Ecto neural progenitor cell (in vitro differentiated cells): ENCODE data around the gene PSTPIP1.

ENCODE experiments used
- DNase-seq: peaks from one replicate; pipeline ENCODE4 v3.0.0-alpha.2; 2018; ENCODE audit warnings: low spot score

The PSTPIP1 gene

DNA sequence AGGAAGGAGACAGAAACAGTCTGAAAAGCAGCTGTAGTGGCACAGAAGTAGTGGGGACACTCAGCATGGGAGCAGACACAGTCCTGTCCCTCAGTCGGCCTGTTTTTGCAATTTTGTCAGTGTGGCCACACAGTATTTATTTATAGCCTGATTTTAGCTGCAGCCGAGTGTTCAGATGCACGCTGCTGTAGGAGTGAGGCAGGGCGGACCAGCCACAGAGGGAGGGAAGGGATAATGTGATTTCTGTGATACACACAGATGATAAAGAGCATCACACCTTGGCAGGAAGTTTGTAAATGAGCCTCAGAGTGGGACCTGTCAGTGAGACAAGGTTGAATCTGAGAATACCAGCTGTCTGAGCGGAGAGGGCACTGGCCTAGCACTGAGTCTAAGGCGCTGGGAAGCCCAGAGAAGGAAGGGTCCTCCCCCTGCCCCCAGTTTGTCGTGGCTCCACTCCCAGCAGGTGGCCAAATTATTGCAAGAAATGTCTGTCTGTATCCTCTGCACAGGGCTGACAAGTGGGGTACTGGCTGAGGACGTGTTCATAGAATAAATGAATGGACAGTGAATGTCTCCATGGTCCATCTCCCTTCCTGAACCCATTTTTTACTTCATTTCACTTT is 3.8 kb downstream of the PSTPIP1 start:
- DNase-seq: no peak

DNA sequence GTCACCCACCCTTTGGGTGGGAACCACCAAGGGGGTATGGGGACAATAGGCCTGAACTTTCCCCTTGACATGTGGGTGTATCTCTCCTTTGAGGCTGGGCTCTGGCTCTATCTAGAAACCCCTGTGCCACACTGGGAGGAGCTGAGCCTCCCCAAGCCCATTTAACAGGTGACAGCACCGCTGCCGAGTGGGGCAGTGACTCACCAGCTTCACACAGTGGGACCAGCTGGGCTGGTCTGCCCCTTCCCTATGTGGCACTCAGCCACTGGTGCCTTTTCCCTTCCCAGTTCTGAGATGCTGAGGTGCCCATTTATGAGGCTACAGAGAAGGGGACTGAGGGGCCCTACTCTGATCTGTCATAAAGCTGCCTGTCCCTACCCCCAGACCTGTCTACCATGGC is 5.1 kb downstream of the PSTPIP1 start:
- DNase-seq: no peak

DNA sequence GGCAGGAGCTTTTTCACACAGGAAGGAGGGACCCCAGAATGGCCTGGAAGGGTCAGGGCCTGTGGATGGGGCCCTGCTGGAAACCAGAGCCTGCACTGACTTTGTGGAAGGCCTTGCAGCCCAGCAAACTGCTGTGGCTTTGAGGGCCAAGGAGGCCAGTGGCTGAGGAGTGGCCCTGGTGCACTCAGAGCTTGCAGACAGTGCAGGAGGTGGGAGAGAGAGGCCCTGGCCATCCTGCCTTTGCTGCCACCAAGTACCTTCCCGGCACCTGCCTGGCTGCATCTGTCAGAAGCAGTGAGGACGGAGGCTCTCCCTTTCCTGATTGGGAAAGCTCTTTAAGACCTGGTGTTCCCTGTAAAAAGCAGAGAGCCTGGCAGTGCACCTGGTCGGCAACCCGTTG is 6.4 kb downstream of the PSTPIP1 start:
- no peak for DNase-seq

DNA sequence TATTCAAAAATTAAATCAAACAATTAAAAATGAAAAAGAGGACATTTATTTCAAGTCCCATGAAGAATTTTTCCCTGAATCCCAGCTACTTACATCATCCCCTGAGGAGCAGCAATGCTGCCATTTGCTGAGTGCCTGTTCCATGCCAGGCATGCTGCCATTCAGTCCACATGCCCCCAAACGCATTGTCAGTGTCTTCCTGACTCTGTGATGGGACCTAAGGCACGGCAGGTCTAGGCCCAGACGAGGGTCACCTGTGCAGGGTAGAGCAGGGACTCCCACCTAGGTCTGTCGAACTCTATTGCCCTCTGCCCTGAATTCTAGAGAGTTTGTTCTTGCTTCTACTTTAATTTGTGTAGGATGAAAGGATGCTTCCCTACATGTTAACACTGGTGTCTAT is 7.0 kb downstream of the PSTPIP1 start:
- DNase-seq: no peak

GRCh38 chr15:77002436-77002835 is 7.5 kb downstream of the PSTPIP1 start:
- no peak for DNase-seq

DNA sequence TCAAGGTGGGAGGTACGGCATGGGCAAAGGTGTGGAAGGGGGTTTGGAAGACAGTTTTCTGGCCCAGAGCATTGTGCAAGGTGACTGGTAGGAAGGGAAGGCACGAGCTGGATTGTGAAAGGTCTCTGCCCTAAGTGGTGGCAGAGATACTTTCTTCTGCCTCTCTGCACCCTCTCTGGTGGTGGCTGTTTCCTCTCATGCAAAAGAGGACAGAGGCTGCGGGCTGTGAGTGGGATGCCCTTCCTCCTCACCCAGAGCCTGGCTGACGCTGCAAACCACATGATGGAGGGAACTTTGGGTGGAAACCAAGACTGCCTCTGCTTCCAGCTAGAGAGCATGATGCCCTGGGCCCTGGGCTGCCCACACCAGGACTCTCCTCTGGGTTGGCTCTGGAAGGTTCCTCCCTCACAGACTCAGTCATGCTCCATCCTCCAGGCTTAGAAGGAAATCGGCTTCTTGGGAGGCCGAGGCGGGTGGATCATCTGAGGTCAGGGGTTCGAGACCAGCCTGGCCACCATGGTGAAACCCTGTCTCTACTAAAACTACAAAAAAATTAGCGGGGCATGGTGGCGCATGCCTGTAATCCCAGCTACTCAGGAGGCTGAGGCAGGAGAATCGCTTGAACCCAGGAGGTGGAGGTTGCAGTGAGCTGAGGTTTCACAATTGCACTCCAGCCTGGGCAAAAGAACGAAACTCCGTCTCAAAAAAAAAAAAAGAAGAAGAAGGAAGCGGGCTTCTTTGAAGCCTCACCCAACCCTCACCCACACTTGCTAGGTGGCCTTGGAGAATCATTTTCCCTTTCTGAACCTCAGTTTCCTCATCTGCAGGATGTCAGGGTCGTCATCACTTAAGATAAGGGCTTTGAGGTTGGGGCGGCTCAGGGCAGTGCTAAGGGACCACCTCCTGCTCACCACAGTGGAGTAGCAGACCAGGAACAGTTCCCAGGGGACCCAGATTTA is 8.3 kb downstream of the PSTPIP1 start:
- DNase-seq: no peak

GRCh38 chr15:77004189-77004588 is 9.3 kb downstream of the PSTPIP1 start:
- DNase-seq: no peak

DNA sequence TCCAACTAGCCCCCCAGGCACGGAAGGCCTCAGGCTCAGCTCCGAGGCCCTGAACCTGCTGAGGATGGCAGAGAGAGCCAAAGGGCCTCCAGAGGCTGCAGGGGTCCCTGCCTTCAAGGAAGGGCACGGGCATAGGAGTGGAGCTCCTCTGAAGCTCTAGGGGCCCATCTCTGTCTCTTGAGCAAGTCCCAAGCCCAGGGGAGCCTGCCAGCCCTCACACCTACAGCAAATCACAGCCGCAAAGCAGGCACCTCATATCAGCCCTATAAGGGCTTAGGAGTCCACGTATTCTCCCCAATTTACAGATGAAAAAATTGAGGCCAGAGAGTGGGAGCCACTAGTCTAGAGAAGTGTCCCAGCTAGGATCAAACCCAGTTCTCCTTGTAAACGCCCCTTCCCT is 14.2 kb downstream of the PSTPIP1 start:
- no peak for DNase-seq

DNA sequence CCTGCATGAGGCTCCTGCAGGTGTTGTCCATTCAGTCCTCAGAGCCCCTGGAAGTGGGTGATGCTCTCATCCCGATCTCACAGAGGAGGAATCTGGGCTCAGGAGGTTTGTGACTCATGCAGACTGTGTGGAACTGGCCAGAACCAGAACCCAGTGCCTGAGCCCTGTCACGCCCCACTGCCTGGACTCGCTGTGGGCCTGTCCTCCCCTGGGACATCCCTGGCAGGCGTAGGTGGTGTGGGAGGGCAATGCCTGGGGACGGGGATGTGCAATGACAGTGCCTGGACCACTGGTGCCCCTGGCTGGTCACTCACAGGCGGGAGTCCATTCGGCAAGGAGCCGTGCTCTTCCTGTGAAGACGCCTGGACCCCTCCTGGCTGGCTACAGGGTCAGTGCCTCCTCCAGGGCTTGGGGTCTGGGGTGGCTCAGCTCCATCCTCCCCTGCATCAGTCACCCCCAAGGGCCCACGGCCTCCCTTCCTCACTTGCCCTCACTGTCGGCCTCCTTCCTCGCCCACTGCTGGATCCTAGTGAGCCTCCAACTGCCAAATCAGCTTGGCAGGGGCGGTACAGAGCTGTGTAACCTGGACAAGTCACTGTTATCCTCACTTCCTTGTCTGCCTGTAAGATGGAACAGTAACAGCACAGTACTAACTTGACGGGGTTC is 14.9 kb downstream of the PSTPIP1 start:
- DNase-seq: no peak

DNA sequence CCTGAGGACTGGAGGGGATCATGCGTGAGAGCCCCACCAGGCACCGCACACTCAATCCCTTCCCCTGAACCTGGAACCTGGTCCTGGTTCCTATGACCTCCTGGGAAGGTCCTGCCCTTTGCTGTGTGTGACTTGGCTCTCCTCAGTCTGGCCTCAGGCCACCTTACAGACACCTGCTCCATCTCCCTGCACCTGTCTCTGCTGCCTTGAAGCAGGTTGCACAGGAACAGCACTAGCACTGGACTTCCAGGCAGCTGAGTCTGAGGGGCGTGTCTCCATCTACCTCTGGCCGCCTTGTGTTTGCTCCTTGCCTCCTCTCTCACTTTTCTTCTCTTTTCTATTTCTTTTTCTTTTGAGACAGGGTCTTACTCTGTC is 15.4 kb downstream of the PSTPIP1 start:
- DNase-seq: no peak

DNA sequence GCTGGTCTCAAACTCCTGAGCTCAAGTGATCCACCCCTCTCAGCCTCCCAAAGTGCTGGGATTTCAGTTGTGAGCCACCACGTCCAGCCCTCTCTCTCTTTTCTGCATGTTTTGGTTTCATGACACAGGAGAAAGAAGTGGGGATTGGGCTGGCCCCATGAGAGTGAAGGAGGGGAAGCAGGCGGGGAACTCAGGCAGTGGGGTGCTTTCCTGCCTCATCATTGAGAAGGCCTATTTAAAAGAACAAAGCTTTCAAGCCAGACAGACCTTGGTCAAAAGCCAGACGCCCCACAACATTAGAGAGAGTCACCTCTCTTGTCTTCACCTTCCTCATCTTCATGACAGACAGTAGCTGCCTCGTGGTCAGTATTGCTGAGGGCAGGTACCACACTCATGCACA is 15.9 kb downstream of the PSTPIP1 start:
- DNase-seq: no peak

- no peak for DNase-seq
Measured at GRCh38 chr15:77012117-77012712, 17.3 kb downstream of the PSTPIP1 start.

DNA sequence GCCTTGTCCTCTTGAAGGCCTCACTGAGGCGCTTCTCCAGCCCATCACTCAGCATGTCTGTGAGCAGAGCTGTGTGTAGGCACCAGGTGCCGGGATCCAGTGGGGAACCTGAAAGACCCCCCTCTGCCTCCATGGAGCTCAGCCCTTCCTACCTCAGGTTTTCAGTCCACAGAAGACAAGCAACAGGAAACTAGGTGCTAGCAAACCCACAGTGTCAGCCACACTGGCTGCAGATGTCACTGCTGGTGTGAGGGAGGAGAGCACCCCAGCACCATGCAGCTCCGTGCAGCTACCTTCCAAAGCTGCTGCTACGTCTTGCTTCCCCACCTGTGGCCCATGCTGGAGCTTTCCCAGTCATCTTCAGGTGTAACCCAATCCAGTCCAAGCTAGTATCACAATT is 17.9 kb downstream of the PSTPIP1 start:
- DNase-seq: no peak

DNA sequence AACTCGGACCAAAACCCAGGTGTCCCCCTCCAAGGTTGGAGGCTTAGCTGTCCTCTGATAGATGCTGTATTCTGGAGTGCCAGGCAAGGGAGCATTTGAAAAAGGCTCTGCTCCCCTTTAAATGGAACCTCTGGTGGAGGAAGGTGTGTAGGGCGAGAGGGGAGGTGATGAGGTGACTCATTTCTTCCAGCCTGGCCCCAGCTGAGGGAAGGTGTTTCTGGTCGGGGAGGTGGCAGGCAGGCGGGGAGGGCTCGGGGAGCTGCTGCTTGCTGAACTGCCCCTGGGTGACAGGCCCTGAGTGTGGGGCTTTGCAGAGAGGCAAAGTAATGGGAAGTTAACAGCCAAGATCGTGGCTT is 18.8 kb downstream of the PSTPIP1 start:
- DNase-seq: no peak

- no peak for DNase-seq
Measured at GRCh38 chr15:77014132-77015081, 19.5 kb downstream of the PSTPIP1 start.

GRCh38 chr15:77015646-77016320 is 20.9 kb downstream of the PSTPIP1 start:
- DNase-seq: no peak

DNA sequence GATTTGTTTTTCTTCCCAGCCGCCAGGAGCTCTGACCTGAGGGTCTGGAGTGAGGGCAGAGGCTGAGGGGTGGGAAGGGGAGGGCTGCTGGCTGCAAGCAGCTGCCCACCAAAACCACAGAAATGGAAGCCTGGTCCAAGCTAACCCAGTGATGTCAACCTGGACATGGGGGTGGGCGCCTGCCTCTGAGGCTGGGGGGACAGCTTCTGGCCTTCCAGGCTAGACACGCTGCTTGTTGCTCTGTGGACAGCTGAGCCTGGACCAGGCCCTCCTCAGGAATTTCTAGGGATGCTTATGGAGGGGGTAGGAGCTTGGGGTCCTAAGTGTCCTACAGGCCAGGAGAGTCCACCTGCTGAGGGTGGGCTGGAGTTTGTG is 21.4 kb downstream of the PSTPIP1 start:
- DNase-seq: no peak

DNA sequence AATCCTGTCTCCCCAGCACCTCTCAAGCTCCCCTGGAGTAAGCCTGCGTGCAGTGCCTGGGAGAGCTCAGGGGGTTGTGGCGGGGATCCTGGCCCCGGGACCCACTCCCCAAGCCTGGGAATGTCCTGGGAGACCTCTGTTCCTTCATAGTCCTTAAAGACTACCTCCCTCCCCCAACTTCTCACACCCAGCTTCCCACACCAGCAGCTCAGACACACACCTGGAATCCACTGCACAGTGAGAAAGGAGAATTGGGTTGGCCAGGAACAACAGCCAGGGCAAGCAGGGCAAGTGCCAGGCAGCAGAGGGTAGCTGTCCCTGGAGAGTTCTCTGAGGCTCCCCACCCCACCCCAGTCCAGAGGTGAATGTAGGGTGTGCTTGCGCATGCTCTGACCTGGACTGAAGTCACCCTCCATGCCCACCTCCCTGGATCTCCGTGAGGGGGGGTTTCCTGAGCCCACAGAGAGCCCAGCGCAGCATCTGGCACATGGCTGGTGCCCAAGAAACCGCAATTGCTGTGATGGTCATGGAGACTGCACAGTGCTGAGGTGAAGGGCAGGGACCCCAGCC is 22.2 kb downstream of the PSTPIP1 start:
- no peak for DNase-seq

- no peak for DNase-seq
Measured at GRCh38 chr15:77017761-77018720, 23.1 kb downstream of the PSTPIP1 start.
